ENCODE measurements around the gene PRG2.

Gene PRG2, protein sequence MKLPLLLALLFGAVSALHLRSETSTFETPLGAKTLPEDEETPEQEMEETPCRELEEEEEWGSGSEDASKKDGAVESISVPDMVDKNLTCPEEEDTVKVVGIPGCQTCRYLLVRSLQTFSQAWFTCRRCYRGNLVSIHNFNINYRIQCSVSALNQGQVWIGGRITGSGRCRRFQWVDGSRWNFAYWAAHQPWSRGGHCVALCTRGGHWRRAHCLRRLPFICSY

DNA sequence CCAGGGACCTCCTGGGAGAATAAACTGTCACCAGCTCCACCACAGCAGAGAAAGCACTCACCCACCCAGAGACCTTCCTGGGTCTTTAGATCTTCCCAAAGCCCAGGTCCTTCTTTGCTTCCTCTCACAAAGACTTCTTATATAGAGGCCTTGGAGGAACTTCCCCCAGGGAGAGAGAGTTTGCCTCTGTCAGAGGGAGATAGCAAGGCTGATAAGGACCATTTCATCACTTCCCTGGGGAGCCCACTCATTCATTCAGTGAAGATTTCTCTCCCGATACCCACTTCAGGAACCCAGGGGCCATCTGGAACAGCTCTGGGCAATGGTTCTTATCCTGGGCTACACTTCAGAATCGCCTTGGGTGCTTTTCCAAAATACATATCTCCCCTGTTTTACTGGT lies at the start of gene PRG2:
PRG2 (minus strand) TSS at position 116 of the 400 bp plus-strand sequence. CDS start 706 bp downstream, outside the sequence.
- TF ChIP-seq, protein P1, sequence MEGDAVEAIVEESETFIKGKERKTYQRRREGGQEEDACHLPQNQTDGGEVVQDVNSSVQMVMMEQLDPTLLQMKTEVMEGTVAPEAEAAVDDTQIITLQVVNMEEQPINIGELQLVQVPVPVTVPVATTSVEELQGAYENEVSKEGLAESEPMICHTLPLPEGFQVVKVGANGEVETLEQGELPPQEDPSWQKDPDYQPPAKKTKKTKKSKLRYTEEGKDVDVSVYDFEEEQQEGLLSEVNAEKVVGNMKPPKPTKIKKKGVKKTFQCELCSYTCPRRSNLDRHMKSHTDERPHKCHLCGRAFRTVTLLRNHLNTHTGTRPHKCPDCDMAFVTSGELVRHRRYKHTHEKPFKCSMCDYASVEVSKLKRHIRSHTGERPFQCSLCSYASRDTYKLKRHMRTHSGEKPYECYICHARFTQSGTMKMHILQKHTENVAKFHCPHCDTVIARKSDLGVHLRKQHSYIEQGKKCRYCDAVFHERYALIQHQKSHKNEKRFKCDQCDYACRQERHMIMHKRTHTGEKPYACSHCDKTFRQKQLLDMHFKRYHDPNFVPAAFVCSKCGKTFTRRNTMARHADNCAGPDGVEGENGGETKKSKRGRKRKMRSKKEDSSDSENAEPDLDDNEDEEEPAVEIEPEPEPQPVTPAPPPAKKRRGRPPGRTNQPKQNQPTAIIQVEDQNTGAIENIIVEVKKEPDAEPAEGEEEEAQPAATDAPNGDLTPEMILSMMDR (IDR thresholded peaks at IDR 0.05), result no peak
- Histone ChIP-seq H3K9me3 (no peaks in the 10 kb centered on the region), H3K27me3 (no peaks in the 10 kb centered on the region), H3K36me3 (no peaks in the 10 kb centered on the region), H3K27ac (no peak within 1 kb of the TSS), H3K4me3 (ENCODE audit: low read depth in 1 of 2, low read length in 1 of 2) (no peak within 1 kb of the TSS), H3K4me1 (ENCODE audit: control insufficient read depth in 1 of 2, insufficient read depth in 1 of 2, low read depth in 1 of 2, low read length in 1 of 2) (peaks cover 10 to 12% of the 10 kb centered on the region in 2 experiments)

DNA sequence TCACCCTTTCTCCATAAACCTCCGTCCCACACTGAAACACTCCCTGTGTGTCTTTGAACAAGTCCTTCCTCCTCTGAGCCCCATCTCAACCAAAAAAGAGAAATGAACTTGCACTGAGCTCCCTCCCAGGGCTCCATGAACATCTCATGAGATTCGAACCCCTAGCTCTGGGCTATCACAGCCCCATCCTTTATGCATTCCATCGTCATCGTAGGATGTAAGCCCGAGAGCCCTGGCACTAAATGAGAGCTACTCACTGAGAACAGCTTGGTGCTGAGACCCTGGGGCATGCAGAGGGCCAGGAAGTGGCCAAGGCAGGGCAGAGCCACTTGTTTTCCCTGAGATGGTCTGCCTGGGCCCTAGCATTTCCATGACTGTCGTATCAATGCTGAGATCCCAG lies 49.3 kb upstream of the PRG2 start:
- Histone ChIP-seq H3K27me3 (no peaks in the 10 kb centered on the region), H3K4me3 (ENCODE audit: low read depth in 1 of 2, low read length in 1 of 2) (no peak overlapping the region), H3K9me3 (no peaks in the 10 kb centered on the region), H3K27ac (no peak overlapping the region), H3K36me3 (no peaks in the 10 kb centered on the region), H3K4me1 (ENCODE audit: control insufficient read depth in 1 of 2, insufficient read depth in 1 of 2, low read depth in 1 of 2, low read length in 1 of 2) (peaks cover 3 to 5% of the 10 kb centered on the region in 2 experiments)
- TF ChIP-seq, protein P1 (IDR thresholded peaks at IDR 0.05), result no peak

DNA sequence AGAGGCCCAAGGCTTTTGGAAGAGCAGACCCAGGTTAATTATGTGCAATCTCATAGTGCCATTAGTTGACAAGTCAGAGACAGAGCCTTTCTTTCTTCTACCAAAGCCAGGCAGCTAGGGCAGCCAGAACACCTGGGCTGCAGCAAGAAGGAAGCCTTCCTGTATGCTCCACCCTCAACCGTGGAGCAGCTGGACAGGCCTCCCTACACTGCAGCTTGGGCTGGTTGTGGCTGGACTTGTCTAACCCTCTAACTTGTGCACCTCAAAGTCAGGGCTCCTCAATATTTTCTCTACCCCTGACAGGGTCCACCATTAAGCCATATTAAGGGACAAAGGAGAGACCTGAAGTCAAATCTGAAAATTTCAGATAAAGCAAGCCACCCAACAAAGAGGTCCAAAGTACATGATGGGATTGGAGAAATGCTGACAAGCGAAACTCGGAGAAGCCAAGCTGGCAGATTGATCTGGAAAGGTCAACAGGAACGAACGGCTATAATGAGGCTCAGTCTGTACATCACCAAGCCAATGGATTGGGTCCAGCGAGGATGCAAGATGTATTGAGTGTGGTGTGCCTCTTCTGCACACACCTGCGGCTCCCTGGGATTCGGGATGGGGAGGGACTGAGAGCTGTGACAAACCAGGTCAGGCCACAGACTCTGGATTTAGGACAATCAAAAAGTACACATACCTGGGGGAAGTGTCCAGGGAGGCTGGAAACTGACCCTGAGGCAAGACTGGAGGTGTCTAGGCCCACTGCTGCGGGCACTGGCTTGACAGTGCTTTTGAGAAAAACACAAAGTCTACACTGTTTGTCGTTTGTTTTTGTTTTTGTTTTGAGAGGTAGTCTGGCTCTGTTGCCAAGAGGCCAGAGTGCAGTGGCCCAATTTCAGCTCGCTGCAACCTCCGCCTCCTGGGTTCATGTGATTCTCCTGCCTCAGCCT lies 48.2 kb upstream of the PRG2 start:
- Histone ChIP-seq H3K36me3 (no peaks in the 10 kb centered on the region), H3K27me3 (no peaks in the 10 kb centered on the region), H3K4me1 (ENCODE audit: control insufficient read depth in 1 of 2, insufficient read depth in 1 of 2, low read depth in 1 of 2, low read length in 1 of 2) (peaks cover 12 to 13% of the 10 kb centered on the region in 2 experiments), H3K27ac (no peak overlapping the region), H3K9me3 (no peaks in the 10 kb centered on the region), H3K4me3 (ENCODE audit: low read depth in 1 of 2, low read length in 1 of 2) (no peak overlapping the region)
- TF ChIP-seq, protein P1 (IDR thresholded peaks at IDR 0.05), result no peak

DNA sequence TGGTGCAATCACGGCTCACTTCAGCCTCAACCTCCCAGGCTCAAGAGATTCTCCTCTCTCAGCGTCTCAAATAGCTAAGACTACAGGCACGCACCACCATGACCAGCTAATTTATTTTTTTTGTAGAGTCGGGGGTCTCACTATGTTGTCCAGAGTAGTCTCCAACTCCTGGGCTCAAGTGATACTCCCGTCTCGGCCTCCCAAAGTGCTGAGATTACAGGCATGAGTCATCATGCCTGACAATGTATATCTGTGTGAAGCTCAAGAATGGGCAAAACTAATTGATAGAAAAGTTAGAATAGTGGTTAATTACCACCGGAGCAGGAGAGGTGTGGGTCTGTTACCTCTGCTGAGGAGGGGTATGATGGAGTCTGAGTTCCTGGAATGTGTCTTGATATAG lies 45.6 kb upstream of the PRG2 start:
- H3K27ac ChIP-seq, result no peak overlapping the region
- H3K36me3 ChIP-seq, result no peaks in the 10 kb centered on the region
- H3K9me3 ChIP-seq, result no peaks in the 10 kb centered on the region
- H3K27me3 ChIP-seq, result no peaks in the 10 kb centered on the region
- peaks cover 13 to 19% of the 10 kb centered on the region in 2 experiments for H3K4me1 ChIP-seq (ENCODE audit: control insufficient read depth in 1 of 2, insufficient read depth in 1 of 2, low read depth in 1 of 2, low read length in 1 of 2)
- no peak overlapping the region for H3K4me3 ChIP-seq (ENCODE audit: low read depth in 1 of 2, low read length in 1 of 2)
- TF ChIP-seq, protein P1 (IDR thresholded peaks at IDR 0.05), result no peak

DNA sequence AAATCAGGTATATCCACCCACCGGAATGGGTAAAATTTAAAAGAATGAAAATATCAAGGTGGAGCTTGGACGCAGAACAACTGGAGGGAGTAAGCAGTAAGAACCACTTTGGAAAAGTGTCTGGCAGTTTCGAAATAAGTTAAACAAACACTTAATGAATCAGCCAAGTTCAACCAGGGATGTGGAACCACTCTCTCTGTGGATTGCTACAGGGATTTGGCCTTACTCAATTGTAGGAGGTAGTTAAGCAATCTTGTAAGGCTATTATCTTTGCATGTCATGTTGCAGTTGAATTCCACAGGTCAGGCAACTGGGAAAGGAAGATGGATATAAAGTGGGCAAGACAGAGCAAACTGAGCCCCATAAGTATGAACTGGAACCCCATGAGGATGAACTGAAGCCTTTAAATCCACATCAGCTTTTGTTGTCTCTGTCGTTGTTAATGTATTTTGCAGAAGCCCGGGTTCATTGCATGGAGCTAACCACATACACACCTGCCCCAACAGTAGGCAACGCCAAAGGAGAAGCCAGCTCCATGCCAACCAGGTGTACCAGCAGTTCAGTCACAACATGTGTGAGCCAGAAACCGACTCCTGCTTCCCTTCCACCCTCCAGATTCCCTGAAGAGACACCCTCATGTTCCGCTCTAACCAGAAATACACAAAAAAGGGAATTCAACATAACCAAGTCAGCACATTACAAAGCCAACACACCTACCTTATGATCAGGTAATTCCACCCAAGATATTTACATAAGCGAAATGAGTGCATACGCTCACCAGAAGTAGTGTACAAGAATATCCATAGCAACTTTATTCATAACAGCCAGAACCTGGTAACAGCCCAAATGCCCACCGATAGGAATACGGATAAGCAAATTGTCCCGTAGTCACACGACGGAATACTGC lies 44.4 kb upstream of the PRG2 start:
- Histone ChIP-seq H3K9me3 (no peaks in the 10 kb centered on the region), H3K36me3 (no peaks in the 10 kb centered on the region), H3K27me3 (no peaks in the 10 kb centered on the region), H3K4me1 (ENCODE audit: control insufficient read depth in 1 of 2, insufficient read depth in 1 of 2, low read depth in 1 of 2, low read length in 1 of 2) (peaks cover 13 to 19% of the 10 kb centered on the region in 2 experiments), H3K4me3 (ENCODE audit: low read depth in 1 of 2, low read length in 1 of 2) (no peak overlapping the region), H3K27ac (no peak overlapping the region)
- TF ChIP-seq, protein P1 (IDR thresholded peaks at IDR 0.05), result no peak

Measured in neutrophil (primary cell).